ENCODE data around the gene HAPSTR1.

Gene HAPSTR1

DNA sequence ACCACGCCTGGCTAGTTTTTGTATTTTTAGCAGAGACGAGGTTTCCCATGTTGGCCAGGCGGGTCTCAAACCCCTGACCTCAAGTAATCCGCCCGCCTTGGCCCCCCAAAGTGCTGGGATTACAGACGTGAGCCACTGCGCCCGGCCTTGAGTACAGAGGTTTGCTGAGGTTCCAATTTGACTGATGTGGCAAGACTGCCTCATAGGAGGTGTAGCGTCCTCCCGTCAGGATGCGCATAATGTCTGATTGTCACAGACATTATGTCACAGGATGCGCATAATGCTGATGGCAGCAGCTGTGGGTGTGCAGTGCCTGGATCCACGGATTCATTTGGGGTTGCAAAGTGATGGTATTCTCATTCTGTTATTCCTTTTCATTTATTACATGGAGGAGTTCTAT is 45.2 kb downstream of the HAPSTR1 start:
- no peak for DNase-seq (ENCODE audit: low read depth)
- no peak overlapping the region for H3K4me3 ChIP-seq (ENCODE audit: low read length)
- TF ChIP-seq, protein P1, sequence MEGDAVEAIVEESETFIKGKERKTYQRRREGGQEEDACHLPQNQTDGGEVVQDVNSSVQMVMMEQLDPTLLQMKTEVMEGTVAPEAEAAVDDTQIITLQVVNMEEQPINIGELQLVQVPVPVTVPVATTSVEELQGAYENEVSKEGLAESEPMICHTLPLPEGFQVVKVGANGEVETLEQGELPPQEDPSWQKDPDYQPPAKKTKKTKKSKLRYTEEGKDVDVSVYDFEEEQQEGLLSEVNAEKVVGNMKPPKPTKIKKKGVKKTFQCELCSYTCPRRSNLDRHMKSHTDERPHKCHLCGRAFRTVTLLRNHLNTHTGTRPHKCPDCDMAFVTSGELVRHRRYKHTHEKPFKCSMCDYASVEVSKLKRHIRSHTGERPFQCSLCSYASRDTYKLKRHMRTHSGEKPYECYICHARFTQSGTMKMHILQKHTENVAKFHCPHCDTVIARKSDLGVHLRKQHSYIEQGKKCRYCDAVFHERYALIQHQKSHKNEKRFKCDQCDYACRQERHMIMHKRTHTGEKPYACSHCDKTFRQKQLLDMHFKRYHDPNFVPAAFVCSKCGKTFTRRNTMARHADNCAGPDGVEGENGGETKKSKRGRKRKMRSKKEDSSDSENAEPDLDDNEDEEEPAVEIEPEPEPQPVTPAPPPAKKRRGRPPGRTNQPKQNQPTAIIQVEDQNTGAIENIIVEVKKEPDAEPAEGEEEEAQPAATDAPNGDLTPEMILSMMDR (IDR thresholded peaks at IDR 0.05; ENCODE audit: insufficient read depth, low read depth, low read length, missing control alignments), result no peak

DNA sequence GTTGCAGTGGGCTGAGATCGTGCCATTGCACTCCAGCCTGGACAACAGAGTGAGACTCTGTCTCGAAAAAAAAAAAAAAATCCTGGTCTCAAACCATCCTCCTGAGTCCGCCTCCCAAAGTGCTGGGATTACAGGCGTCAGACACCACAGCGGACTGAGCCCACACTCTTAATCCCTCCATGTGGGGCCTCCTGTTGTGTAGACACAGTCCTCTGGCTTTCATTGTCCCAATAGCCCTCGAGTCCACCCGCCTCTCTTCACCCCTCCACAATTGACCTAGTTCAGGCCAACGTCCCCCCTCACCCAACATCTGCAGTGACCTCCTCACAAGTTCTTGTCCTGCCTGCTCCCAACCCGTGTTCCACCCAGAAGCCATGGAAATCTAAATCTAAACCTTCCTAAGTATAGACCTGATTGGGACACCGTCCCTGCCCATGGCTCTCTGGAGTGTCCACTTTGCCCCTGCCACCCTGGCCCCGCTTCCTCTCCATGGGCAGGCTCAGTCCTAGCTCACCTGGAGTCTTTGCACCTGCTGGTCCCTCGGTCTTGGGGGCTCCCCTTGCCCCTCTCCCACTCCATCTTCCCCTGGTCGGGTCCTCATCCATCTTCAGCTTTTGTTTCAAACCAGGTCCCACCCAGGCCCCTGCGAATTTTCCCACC is 46.7 kb downstream of the HAPSTR1 start:
- no peak overlapping the region for H3K4me3 ChIP-seq (ENCODE audit: low read length)
- no peak for DNase-seq (ENCODE audit: low read depth)
- TF ChIP-seq, protein P1 (IDR thresholded peaks at IDR 0.05; ENCODE audit: insufficient read depth, low read depth, low read length, missing control alignments), result no peak

DNA sequence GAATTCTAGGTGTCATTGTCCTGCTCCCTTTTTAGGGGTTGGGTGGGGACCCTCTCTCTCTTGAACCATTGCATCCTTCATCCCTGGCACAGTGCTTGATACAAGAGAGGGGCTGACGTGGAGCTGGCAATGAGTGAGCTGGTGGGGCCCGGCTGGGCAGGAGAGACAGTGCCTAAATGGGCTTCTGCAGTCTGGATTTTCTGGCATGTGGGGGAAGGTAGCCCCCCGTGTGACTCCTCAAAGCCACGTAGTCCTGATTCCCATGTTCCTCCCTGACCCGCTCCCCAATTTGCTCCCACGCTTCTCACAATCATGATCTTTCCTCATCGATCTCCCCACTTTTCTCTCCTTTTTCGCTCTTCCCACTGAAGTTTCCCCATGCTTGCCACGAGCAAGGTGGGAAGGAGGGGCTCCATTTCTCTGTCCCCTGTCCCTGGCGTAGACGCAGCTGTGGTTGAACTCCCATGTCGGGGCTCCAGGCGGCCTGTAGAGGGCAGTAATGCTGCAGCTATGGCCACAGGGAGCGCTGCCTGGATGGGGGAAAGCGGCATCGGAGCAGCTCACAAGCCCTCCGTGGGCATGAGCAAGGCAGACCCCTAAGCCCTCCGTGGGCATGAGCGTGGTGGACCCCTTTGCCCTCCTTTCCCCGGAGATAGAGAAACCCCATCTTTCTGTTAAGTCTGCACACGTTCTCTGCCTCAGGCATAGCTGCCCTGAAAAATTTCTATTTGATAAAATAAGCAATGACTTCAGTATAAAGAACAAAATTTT is 47.5 kb downstream of the HAPSTR1 start:
- TF ChIP-seq, protein P1 (IDR thresholded peaks at IDR 0.05; ENCODE audit: insufficient read depth, low read depth, low read length, missing control alignments), result peak; percentile 93
- no peak overlapping the region for H3K4me3 ChIP-seq (ENCODE audit: low read length)
- peak; percentile 61 for DNase-seq (ENCODE audit: low read depth)

DNA sequence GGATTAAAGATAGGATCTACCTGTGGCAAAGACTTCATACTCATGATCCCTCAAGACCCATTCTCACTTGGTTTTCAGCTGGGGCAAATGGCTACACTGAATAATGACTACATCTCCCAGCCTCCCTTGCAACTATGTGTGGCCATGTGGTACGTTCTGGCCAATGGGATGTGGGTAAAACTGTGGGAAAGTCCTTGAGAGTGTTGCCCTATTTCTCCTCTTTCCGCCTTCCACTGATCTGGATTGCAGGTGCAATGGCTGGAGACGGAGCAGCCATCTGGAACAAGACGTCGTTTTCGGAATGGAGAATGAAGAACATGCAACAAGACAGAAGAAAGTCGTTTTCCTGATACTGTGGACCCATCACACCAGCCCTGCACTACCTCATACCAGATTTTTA is 48.5 kb downstream of the HAPSTR1 start:
- peak; percentile 44 for DNase-seq (ENCODE audit: low read depth)
- TF ChIP-seq, protein P1 (IDR thresholded peaks at IDR 0.05; ENCODE audit: insufficient read depth, low read depth, low read length, missing control alignments), result no peak
- H3K4me3 ChIP-seq (ENCODE audit: low read length), result no peak overlapping the region
